ENCODE data around the gene ZNF595. TPM values are rescaled to one million over a fixed set of nuclear protein-coding genes. Genes with fewer than 3 reads are reported as not detected.

The ZNF595 gene
- total RNA-seq, 1 experiment from 2014 or later: 12.5 TPM

GRCh38 chr4:116499-116898, 63.4 kb downstream of the ZNF595 start:
- Histone ChIP-seq H2BK15ac (ENCODE audit: low read depth, low read length) (no peak overlapping the region), H3K4me2 (ENCODE audit: insufficient read depth, insufficient read length, low read length) (no peak overlapping the region), H3K23ac (ENCODE audit: insufficient read length, low read depth, low read length) (no peak overlapping the region), H2BK5ac (ENCODE audit: insufficient read length, low read length) (no peak overlapping the region), H3K4me1 (ENCODE audit: insufficient read depth, low read length) (no peaks in the 10 kb centered on the region), H3K27me3 (ENCODE audit: insufficient read depth, low read length) (no peaks in the 10 kb centered on the region), H4K5ac (ENCODE audit: insufficient read length, low read depth, low read length) (no peak overlapping the region), H3K9ac (ENCODE audit: extremely low read depth, insufficient read length, low read length) (no peak overlapping the region), H3K79me1 (ENCODE audit: insufficient read depth, low read depth, low read length, poor library complexity, severe bottlenecking) (no peaks in the 10 kb centered on the region), H3T11ph (ENCODE audit: low read length) (no peak overlapping the region), H3K4ac (ENCODE audit: low read depth, low read length) (no peak overlapping the region), H4K91ac (ENCODE audit: insufficient read length, low read depth, low read length) (no peak overlapping the region), H2AFZ (ENCODE audit: low read length) (no peak overlapping the region), H3K79me2 (ENCODE audit: insufficient read depth, low read length) (no peaks in the 10 kb centered on the region), H3K14ac (ENCODE audit: insufficient read depth, low read length) (no peak overlapping the region), H4K20me1 (ENCODE audit: control insufficient read depth, insufficient read depth, insufficient read length) (no peaks in the 10 kb centered on the region), H2BK120ac (ENCODE audit: low read depth, low read length, poor library complexity, severe bottlenecking) (no peak overlapping the region), H3K9me3 (ENCODE audit: control insufficient read depth, low read depth, low read length) (no peaks in the 10 kb centered on the region), H2BK12ac (ENCODE audit: insufficient read length, low read depth, low read length) (no peak overlapping the region), H3K23me2 (ENCODE audit: insufficient read length, low read depth, low read length, poor library complexity, severe bottlenecking) (no peaks in the 10 kb centered on the region), H3K27ac (ENCODE audit: insufficient read length, low read depth, low read length) (no peak overlapping the region), H4K8ac (replicated peaks; ENCODE audit: insufficient read length, low read depth, low read length) (no peak overlapping the region), H2BK20ac (ENCODE audit: low read depth, low read length, poor library complexity, severe bottlenecking) (no peak overlapping the region), H3K18ac (ENCODE audit: insufficient read length, low read depth, low read length) (no peak overlapping the region), H2AK5ac (ENCODE audit: insufficient read length, low read length) (no peak overlapping the region), H3K56ac (ENCODE audit: insufficient read length, low read depth, low read length) (no peak overlapping the region)
- TF ChIP-seq CTCF (conservative IDR thresholded peaks at IDR 0.05): no peak
- Mint-ChIP-seq H3K4me1 (no peaks in the 10 kb centered on the region), H3K36me3 (ENCODE audit: insufficient read depth in 1 of 3, low read depth in 3 of 3) (peaks cover 0 to 11% (median 6%) of the 10 kb centered on the region in 3 experiments; a peak in 5 of 7 replicates), H3K27me3 (ENCODE audit: low read depth) (peaks cover 5% of the 10 kb centered on the region), H3K9me3 (peaks cover 90 to 91% of the 10 kb centered on the region in 2 experiments), H3K4me3 (no peak overlapping the region), H3K27ac (no peak overlapping the region)
- WGBS (ENCODE audit: extremely low coverage, insufficient read length, low lambda C conversion rate): no CpG with 5 or more reads among the region's 1 CpG
- no peak for DNase-seq

Measured in H9 (cell line).